HEK293 (cell line): Measurements from ENCODE around the gene CPAMD8.

Experiments used
- CTCF ChIA-PET: fragments of 350-600 bp; formaldehyde crosslinking; extraction: SDS; loops from one replicate; lab custom pipeline; 2021; ENCODE audit warnings: antibody characterized with exemption; lab: Yijun Ruan, JAX
- POLR2A ChIA-PET: fragments of 300-600 bp; formaldehyde crosslinking; extraction: SDS; loops from one replicate; lab custom pipeline; 2020; ENCODE audit warnings: antibody characterized with exemption, inconsistent platforms; lab: Yijun Ruan, JAX
- H3K27ac ChIP-seq: fragments of 200-500 bp; sonication (Bioruptor generic); 2 replicates; pipeline ENCODE4 v1.5.1; 2014; ENCODE audit warnings: low read depth, low read length, control low read depth, inconsistent platforms; ENCODE audit errors: extremely low read depth
- H3K36me3 ChIP-seq, 2 experiments: fragments of 200-500 bp in 1 of 2; sonication (Bioruptor generic) in 1 of 2; 1 replicate in 1 of 2; 2 replicates in 1 of 2; pipeline ENCODE4 v1.5.1; 2014 to 2017; ENCODE audit warnings: inconsistent platforms in 2 of 2, low read length in 2 of 2; ENCODE audit not compliant: control insufficient read depth in 2 of 2, insufficient read depth in 1 of 2
- H3K4me1 ChIP-seq: fragments of 200-500 bp; sonication (Bioruptor generic); 2 replicates; pipeline ENCODE4 v1.5.1; 2014; ENCODE audit warnings: mild to moderate bottlenecking, low read length, inconsistent platforms; ENCODE audit not compliant: control insufficient read depth, insufficient read depth
- H3K4me3 ChIP-seq: 2 replicates; pipeline ENCODE4 v1.5.1; 2011; ENCODE audit warnings: low read depth, mild to moderate bottlenecking, control low read depth, low read length, moderate library complexity
- H3K9me3 ChIP-seq: fragments of 200-500 bp; sonication (Bioruptor generic); 2 replicates; pipeline ENCODE4 v1.5.1; 2014; ENCODE audit warnings: low read depth, low read length, inconsistent platforms; ENCODE audit not compliant: control insufficient read depth, insufficient read depth
- AEBP2 ChIP-seq: fragments of 450-650 bp; formaldehyde crosslinking; IDR thresholded peaks from 2 replicates; pipeline ENCODE4 v1.5.1; 2016; ENCODE audit warnings: missing biosample characterization, missing genetic modification characterization, borderline replicate concordance
- GLIS2 ChIP-seq: fragments of 450-650 bp; formaldehyde crosslinking; IDR thresholded peaks from 2 replicates; pipeline ENCODE4 v1.5.1; 2016; ENCODE audit warnings: missing biosample characterization, missing genetic modification characterization
- PRDM4 ChIP-seq: fragments of 450-650 bp; formaldehyde crosslinking; IDR thresholded peaks from 2 replicates; pipeline ENCODE4 v1.5.1; 2017; ENCODE audit warnings: missing biosample characterization, missing genetic modification characterization
- REST ChIP-seq: fragments of 450-650 bp; formaldehyde crosslinking; IDR thresholded peaks from 2 replicates; pipeline ENCODE4 v1.5.1; 2016; ENCODE audit warnings: missing biosample characterization, missing genetic modification characterization
- SP2 ChIP-seq: fragments of 450-650 bp; formaldehyde crosslinking; IDR thresholded peaks from 2 replicates; pipeline ENCODE4 v1.5.1; 2016; ENCODE audit warnings: missing biosample characterization, missing genetic modification characterization
- ZBTB11 ChIP-seq: fragments of 450-650 bp; formaldehyde crosslinking; conservative IDR thresholded peaks from 2 replicates; pipeline ENCODE4 v1.5.1; 2016; ENCODE audit warnings: low read depth, missing biosample characterization, missing genetic modification characterization
- ZIC2 ChIP-seq: fragments of 450-650 bp; formaldehyde crosslinking; IDR thresholded peaks from 2 replicates; pipeline ENCODE4 v1.5.1; 2016; ENCODE audit warnings: missing biosample characterization, missing genetic modification characterization
- ZNF10 ChIP-seq: fragments of 450-650 bp; formaldehyde crosslinking; IDR thresholded peaks from 2 replicates; pipeline ENCODE4 v1.5.1; 2017; ENCODE audit warnings: missing biosample characterization, missing genetic modification characterization
- ZNF140 ChIP-seq: fragments of 450-650 bp; formaldehyde crosslinking; IDR thresholded peaks from 2 replicates; pipeline ENCODE4 v1.5.1; 2016; ENCODE audit warnings: missing biosample characterization, missing genetic modification characterization
- ZNF16 ChIP-seq: fragments of 450-650 bp; formaldehyde crosslinking; IDR thresholded peaks from 2 replicates; pipeline ENCODE4 v1.5.1; 2016; ENCODE audit warnings: low read depth, missing biosample characterization, missing genetic modification characterization
- ZNF239 ChIP-seq: fragments of 450-650 bp; formaldehyde crosslinking; IDR thresholded peaks from 2 replicates; pipeline ENCODE4 v1.5.1; 2016; ENCODE audit warnings: missing biosample characterization, missing genetic modification characterization
- ZNF514 ChIP-seq: fragments of 450-650 bp; formaldehyde crosslinking; IDR thresholded peaks from 2 replicates; pipeline ENCODE4 v1.5.1; 2016; ENCODE audit warnings: missing biosample characterization, missing genetic modification characterization
- ZNF76 ChIP-seq: fragments of 450-650 bp; formaldehyde crosslinking; IDR thresholded peaks from 2 replicates; pipeline ENCODE4; 2016; ENCODE audit warnings: low read depth, missing biosample characterization, missing genetic modification characterization, borderline replicate concordance
- ZNF792 ChIP-seq: fragments of 450-650 bp; formaldehyde crosslinking; IDR thresholded peaks from 2 replicates; pipeline ENCODE4 v1.5.1; 2016; ENCODE audit warnings: missing biosample characterization, missing genetic modification characterization
- ZNF830 ChIP-seq: fragments of 450-650 bp; IDR thresholded peaks from 2 replicates; pipeline ENCODE4 v1.5.0; 2018; ENCODE audit warnings: missing biosample characterization, missing genetic modification characterization, low read depth, mild to moderate bottlenecking, moderate library complexity

The CPAMD8 gene

DNA sequence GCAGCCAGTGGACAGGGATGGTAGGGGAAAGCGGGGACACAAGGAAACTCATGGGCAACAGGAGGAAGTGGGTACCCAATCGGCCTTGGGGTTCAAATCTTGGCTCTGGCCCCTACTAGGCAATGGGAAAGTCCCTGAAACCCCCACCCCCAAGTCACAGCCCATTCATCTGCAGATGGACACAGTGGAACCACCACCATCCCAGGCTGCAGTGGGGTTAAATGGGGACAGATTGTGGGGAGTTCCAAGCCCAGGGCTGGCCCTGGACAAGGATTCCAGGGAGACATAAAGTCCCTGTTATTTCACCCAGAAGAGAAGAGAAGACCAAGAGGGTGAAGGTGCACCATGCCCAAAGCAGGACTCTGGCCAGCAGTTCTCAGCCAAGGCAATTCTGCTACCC lies 48.5 kb downstream of the CPAMD8 start (continued):
- TF ChIP-seq REST (tag by site-specific recombination), result no peak
- no peak for TF ChIP-seq ZNF514 (tag by site-specific recombination)
- no peak for TF ChIP-seq AEBP2
- TF ChIP-seq ZNF16 (tag by site-specific recombination), result no peak
- TF ChIP-seq GLIS2 (tag by site-specific recombination), result no peak
- TF ChIP-seq SP2, result no peak
- TF ChIP-seq ZNF792 (tag by site-specific recombination), result no peak

DNA sequence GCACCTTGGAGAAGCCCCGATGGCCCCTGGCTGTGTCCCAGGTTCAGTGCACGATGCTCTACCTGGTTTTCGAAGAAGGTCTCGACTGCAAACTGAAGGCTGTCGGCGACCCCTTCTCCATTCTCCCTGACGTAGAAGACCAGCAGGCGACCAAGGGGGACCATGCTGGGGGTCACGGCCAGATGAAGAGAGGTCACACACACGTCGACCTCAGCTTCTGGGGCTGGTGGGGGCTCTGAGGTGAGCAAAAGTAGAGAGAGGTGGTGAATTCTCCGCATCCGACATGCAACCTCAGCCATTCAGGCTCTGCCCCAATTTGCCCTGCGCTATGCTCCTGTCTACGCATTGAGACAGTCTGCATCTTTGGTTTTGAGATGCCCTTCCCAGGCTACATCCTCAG lies 49.3 kb downstream of the CPAMD8 start:
- Histone ChIP-seq H3K9me3 (no peaks in the 10 kb centered on the region), H3K4me3 (no peak overlapping the region), H3K36me3 (no peaks in the 10 kb centered on the region), H3K27ac (no peak overlapping the region), H3K4me1 (no peaks in the 10 kb centered on the region)
- CTCF ChIA-PET, result no interaction called here
- TF ChIP-seq ZNF239 (tag by site-specific recombination) (no peak), ZBTB11 (tag by site-specific recombination) (no peak), ZNF830 (tag by site-specific recombination) (no peak), ZNF140 (tag by site-specific recombination) (peak; percentile 63), ZNF10 (tag by site-specific recombination) (no peak), ZIC2 (tag by site-specific recombination) (no peak), PRDM4 (no peak), ZNF76 (tag by site-specific recombination) (no peak)
- POLR2A ChIA-PET, result no interaction called here
